Erythroblast (primary cell): ENCODE measurements around the gene NOL4L.

Source experiments
- GATA1 ChIP-seq: IDR thresholded peaks from 2 replicates; pipeline ENCODE4 v1.6.1; 2011; ENCODE audit warnings: low read depth, mild to moderate bottlenecking, control low read depth, low read length, moderate library complexity
- POLR2A ChIP-seq: IDR thresholded peaks from 2 replicates; pipeline ENCODE4 v1.6.1; 2011; ENCODE audit warnings: mild to moderate bottlenecking, low read length

DNA sequence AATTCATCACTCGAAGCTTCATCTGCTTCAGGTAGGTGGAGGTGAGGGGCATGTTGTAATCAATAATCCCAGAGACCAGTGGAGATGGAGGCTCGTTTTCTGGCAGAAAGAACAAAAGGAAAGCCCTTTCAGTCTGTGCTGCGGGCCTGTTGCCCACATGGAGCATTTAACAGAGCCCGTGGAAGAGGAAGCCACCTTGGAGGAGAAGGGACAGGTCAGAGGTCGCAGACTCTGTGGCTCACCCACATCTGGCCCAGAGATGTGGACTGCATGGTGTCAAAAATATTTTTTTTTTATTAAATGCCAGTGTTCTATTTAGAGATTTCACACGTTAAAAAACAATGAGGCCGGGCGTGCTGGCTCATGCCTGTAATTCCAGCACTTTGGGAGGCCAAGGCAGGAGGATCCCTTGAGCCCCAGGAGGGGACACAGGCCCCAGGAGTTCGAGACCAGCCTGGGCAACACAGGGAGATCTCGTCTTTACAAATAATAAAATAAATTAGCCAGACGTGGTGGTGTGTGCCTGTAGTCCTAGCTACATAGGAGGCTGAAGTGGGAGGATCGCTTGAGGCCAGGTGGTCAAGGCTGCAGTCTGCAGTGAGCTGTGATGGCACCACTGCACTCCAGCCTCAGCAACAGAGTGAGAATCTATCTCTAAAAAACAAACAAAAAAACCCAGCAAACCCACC, 73.6 kb downstream of the NOL4L start:
- TF ChIP-seq POLR2A (no peak), GATA1 (no peak)
